ENCODE results near the gene EPS8L2. TPM values are rescaled to one million over a fixed set of nuclear protein-coding genes. Genes with fewer than 3 reads are reported as not detected.

The EPS8L2 gene
- total RNA-seq, 4 donors from 2014 or later, result 185 to 259 (median 195) TPM

- peaks cover 49 to 72% of the 10 kb centered on the region in 2 donors for H3K36me3 ChIP-seq
- DNase-seq, result no peak
- no peaks in the 10 kb centered on the region for H3K9me3 ChIP-seq
- 94% methylated on average over 14 to 20 of the region's 22 CpGs for WGBS, 2 donors
- intact Hi-C loops (cut with DNase I), result no loop called here
- no peak overlapping the region for H3K4me3 ChIP-seq (replicated peaks in 1 of 3)
- H3K27ac ChIP-seq, result no peak overlapping the region
- H3K27me3 ChIP-seq, result no peaks in the 10 kb centered on the region
- TF ChIP-seq CTCF (IDR thresholded peaks at IDR 0.05), result no peak
- TF ChIP-seq POLR2A (IDR thresholded peaks at IDR 0.05), result no peak
- H3K4me1 ChIP-seq, result no peaks in the 10 kb centered on the region
Observed at GRCh38 chr11:763549-764321, 57.7 kb downstream of the EPS8L2 start.

- H3K4me3 ChIP-seq (replicated peaks in 1 of 3), result no peak overlapping the region
- peaks cover 42 to 64% of the 10 kb centered on the region in 2 donors for H3K36me3 ChIP-seq
- WGBS, 2 donors, result 90 to 92% methylated on average over 13 to 18 of the region's 18 CpGs
- TF ChIP-seq POLR2A (IDR thresholded peaks at IDR 0.05) (no peak), CTCF (IDR thresholded peaks at IDR 0.05) (no peak)
- H3K9me3 ChIP-seq, result no peaks in the 10 kb centered on the region
- no peaks in the 10 kb centered on the region for H3K4me1 ChIP-seq
- DNase-seq, result no peak
- no peaks in the 10 kb centered on the region for H3K27me3 ChIP-seq
- H3K27ac ChIP-seq, result no peak overlapping the region
- intact Hi-C loops (cut with DNase I), result no loop called here
Observed at GRCh38 chr11:764322-765024, 58.4 kb downstream of the EPS8L2 start.

GRCh38 chr11:765025-765801 lies 59.2 kb downstream of the EPS8L2 start:
- Histone ChIP-seq H3K4me3 (replicated peaks in 1 of 3) (no peak overlapping the region), H3K4me1 (no peaks in the 10 kb centered on the region), H3K36me3 (peaks cover 38 to 61% of the 10 kb centered on the region in 2 donors), H3K27me3 (no peaks in the 10 kb centered on the region), H3K9me3 (no peaks in the 10 kb centered on the region), H3K27ac (no peak overlapping the region)
- 76 to 82% methylated on average over 16 to 18 of the region's 19 CpGs for WGBS, 2 donors
- intact Hi-C loops (cut with DNase I), result no loop called here
- TF ChIP-seq CTCF (IDR thresholded peaks at IDR 0.05) (peak; percentile 15 to 70 (median 62)), POLR2A (IDR thresholded peaks at IDR 0.05) (no peak)
- peak; percentile 65 to 68 for DNase-seq

GRCh38 chr11:765802-766091 lies 59.7 kb downstream of the EPS8L2 start:
- no peak for TF ChIP-seq CTCF (IDR thresholded peaks at IDR 0.05)
- TF ChIP-seq POLR2A (IDR thresholded peaks at IDR 0.05), result no peak
- no peak for DNase-seq
- intact Hi-C loops (cut with DNase I), result no loop called here
- WGBS, 2 donors, result 97 to 98% methylated on average over 8 of the region's 8 CpGs
- H3K4me1 ChIP-seq, result no peaks in the 10 kb centered on the region
- H3K9me3 ChIP-seq, result no peaks in the 10 kb centered on the region
- no peaks in the 10 kb centered on the region for H3K27me3 ChIP-seq
- H3K4me3 ChIP-seq (replicated peaks in 1 of 3), result no peak overlapping the region
- peaks cover 38 to 55% of the 10 kb centered on the region in 2 donors for H3K36me3 ChIP-seq
- no peak overlapping the region for H3K27ac ChIP-seq
